ENCODE data around the gene SLC24A4.
"Not testable (repeated sequence)": the region's sequence is repeated elsewhere in the genome, so short reads cannot be mapped to it uniquely, and the experiment has no call there.

SLC24A4 gene

DNA sequence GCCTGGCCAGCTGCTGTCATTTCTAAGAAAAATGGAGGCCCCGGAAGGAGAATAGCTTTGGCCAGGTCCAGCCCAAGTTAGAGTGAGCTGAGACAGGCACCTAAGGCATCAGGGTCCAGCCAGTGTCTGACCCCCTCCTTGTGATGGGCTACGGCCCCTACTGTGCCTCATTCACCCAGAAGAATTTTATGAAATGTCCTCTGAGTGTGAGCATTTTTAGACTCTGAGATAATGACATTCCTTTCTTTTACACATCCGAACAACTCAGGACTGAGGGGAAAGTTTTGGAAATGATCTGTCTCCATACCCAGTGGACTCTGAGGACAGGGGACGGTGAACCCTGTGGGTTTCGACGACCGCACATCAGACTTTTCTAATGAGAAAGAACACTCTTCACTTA is 50.4 kb downstream of the SLC24A4 start:
- no peak for DNase-seq

DNA sequence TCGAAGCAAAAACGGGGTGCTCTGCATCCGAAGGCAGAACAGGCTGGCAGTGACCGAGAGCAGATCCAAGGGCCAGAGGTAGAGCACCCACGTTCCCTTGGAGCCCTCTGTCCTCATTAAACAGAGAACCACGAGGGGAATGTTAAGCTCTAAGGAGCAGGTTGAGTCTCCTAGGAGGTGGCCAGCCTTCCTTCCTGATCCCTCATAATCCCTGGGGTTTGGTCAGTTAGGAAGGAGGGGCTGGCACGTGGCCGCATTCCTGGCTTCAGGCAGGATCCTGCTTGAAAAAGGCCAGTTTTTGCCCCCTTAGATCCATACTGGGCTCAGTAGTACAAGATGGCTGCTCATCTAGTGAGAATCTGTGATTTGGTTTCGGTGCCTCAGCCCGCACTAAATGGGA is 57.2 kb downstream of the SLC24A4 start:
- no peak for DNase-seq

DNA sequence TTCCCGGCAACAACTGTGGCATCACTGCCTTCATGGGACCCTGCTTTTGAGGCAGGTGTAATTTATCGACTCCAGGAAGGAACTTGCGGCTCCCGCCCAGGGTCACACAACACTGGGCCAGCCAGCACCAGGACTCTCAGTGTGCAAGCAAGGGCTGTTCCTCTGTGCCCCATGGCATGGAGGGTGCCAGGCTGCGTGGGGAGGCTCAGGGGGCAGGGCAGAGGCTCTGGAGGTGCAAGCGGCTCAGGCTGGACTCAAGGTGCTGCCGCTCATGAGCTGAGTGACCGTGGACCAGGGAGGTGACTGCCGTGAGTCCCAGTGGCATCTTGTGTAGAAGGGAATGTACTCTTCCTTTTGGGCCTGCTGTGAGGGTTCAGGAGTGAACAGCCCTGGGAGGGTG is 57.6 kb downstream of the SLC24A4 start:
- no peak for DNase-seq

DNA sequence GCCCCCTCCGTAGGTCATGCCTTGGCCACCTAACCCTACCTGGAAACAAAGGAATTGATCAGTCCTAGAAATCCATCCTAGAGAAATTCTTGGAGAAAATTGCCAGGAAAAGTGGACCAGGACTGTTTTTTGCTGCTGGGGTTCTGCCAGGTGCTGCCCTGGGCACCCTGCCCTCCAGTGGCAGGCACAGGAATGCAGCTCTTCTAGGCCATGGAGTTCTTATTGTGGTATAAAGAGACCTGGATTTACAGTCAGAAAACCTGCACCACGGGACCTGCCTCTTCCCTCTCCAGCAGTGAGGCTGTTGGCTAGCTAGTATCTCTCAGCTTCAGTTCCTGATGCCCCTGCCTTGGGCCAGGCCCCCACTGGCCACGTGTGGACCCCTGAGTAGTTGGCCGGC is 59.7 kb downstream of the SLC24A4 start:
- no peak for DNase-seq

DNA sequence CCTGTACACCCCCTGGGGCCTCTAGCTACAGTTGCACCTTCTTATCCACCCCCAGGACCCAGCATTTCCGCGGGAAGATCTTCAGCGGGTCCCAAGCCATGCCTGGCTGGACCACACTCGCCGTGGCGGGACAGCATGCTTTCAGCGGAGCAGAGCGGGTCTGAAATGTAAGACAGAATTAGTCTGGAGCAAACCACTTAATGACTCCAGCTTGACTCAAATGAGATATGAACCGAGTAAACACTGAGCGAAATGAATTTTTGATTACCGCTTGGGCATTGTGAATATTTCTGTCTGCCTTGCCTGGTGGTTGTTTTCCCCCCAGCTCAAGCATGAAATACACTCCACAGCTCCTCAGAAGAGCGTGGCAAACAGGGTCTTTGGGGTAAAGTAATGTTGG is 60.8 kb downstream of the SLC24A4 start:
- no peak for DNase-seq

DNA sequence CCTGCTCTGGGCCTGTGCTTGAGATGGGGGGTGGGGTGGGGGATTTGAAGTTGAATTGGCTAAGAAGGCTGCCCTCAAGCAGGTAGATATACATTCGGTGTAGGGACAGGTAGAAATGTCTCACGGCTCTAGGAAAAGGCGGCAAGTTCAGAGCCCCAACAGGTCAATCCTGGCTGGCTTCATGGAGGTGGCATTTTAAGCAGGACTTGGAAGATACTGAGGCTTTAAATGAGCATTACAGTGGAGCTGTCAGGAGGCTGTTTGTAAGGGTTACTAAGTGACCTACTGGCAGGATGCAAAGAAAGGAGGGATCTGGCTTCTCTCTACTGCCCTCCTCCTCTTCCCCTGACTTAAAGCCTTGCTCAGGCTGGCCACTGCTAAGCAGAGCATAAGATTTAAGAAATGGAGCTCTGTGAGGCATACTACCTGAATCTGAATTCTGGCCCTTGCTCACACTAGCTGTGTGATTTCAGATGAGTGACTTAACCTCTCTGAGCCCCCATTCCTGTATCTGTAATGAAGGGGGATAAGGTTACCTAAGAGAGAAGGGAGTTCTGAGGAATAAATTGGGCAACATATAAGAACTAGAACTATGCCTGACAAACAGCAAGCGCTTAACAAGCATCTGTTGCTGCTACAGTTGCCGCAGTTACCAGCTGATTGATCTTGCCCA is 61.6 kb downstream of the SLC24A4 start:
- DNase-seq = no peak

DNA sequence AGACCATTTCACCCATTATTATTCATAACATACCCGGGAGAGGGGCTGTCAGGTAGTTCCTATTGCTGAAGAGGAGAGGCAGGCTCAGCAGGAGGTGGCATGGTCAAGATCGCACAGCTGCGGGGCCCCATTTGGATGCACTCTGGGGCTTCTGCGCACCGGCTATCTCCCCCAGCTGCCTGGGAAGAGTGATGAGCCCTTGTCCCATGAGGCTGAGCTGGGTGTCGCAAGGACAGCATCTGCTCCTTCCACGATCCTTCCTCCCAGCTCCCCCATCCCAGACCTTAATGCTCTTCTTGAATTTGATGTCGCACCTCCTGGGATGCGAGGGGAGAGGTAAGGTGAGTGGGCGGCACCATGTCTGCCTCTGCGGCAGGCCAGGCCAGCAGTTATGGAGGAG is 62.6 kb downstream of the SLC24A4 start:
- no peak for DNase-seq

DNA sequence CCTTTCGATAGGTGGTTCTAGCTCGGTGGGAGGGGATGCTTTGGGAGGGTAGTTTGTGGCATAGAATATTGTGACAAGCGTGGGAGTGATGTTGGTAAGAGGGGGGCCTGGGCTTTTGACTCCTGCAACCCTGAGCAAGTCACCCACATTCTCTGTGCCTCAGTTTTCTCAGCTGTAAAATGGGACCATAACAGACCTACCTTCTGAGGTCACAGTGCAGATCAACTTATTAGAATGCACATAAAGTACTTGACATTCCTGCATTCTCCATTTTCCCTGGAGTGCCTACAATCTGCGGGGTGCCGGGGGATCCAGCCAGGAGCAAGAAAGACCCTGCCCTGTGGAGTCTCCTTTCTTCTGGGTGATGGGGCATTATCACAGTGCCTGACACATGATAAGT is 63.2 kb downstream of the SLC24A4 start:
- DNase-seq = no peak

DNA sequence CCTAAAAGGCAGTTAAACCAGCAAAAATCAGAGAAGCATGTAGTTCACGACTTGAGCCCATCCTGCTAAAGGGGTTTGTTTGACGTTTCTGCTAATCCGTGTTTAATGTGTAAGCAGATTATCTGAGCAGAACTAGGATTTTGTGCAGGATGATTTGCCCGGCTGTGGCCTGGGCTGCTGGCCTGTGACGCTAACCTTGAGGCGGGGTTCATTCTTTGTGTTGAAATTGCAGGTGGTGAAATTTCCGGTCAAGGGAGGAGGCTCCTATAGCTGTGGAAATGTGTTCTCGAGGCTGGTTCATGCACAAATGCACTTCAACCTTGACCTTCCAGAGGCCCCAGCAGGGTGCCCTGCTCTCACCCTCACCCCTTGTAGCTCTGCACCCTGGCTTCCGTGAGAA is 63.7 kb downstream of the SLC24A4 start:
- DNase-seq = no peak

DNA sequence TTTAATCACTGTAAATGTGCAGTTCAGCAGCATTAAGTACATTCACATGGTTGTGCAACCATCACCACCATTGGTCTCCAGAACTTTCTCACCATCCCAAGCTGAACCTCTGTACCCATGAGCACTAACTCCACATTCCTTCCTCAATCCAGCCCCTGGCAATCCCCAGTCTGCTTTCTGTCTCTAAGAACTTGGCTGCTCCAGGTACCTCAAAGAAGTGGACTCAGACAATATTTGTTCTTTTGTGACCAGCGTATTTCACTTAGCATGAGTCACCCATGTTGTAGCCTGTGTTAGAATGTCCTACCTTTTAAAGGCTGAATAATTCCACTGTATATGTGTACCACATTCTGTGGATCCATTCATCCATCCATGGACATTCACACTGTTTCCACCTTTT is 64.6 kb downstream of the SLC24A4 start:
- DNase-seq = no peak

DNA sequence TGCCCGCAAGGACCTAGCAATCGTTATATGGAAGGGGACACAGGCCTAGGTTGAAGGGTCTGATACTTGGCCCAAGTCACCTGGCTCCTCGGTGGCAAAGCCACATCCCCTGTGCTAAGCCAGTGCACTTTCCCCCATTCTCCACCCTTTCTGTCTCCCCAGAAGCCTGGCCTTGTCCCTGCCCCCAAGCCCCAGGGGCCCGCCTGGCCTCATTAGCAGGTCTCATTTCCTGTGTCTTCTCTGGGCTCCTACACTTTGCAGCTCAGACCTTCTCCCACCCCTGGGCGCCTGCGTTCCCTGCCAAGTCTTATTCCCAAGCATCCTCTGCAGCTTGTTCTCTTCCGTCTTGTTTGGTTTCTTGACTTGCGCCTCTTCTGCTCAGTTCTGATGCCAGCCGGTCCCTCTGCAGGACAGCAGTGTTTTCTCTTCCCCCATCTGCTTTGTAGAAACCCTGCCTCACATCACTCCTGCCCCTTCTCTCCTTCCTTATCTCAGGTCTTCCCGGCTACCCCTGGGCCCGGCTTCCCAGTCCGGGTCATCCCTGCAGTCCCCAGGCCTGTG is 66.7 kb downstream of the SLC24A4 start:
- no peak for DNase-seq

DNA sequence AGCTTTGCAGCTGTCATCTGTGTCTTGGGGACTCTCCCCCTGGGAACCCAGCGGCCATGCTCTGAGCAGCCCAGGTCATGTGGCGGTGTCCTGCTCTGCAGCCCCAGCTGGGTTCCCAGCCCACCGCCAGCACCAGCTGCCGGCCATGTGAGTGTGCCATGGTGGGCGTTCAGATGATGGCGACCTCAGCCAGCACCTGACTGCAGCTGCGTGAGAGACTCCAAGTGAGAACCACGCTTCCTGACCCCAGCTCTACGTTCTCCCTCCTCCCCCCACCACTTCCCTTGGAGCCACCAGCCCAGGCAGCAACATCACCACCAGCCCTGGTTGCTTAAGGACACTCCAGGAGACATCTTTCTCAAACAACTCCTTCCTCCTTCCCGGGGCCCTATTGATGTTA is 68.8 kb downstream of the SLC24A4 start:
- DNase-seq = no peak

DNA sequence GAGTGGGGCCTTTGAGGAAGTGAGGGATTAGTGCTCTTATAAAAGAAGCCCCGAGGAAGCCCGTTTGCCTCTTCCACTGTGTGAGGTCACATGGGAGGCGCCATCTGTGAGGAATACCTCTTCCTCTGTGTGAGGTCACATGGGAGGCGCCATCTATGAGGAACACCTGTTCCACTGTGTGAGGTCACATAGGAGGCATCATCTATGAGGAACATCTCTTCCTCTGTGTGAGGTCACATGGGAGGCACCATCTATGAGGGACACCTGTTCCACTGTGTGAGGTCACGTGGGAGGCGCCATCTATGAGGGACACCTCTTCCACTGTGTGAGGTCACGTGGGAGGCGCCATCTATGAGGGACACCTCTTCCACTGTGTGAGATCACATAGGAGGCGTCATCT is 69.7 kb downstream of the SLC24A4 start:
- DNase-seq = no peak

DNA sequence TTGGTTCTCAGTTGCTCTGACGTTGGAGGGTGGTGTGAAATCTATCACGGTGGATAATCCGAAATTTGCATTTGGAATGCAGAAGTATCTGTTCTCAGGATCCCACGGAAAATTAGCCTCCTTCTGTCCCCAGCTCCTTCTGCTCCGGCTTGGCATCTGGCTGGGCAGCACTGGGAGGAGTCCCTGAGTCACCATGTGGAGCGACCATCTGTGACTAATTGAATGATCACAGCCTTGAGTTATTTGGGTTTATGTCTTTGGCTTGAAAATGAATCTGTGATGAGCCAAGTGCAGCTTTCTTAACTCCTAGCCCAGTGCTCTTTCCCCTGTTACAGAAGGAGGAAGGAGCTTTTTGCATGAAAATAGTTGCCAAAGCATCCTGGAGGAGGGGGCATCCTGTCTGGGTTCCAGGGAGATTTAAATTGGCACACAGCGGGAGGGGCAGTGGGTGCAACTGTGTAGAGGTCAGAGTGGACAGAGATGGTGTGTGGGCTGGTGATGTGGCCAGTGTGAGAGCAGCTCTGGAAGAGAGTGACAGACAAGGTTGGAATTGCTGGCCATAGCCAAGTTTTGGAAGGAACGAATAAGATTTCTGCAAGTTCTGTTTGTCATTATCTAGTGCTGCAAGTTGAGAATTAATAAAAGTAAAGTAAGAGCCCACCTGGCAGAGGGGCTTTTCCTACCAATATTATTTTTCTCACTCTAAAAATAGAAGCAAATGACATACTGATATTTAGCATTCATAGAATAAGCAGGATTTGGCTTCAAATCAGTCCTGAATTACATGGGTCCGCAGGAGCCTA is 74.4 kb downstream of the SLC24A4 start:
- no peak for DNase-seq

DNA sequence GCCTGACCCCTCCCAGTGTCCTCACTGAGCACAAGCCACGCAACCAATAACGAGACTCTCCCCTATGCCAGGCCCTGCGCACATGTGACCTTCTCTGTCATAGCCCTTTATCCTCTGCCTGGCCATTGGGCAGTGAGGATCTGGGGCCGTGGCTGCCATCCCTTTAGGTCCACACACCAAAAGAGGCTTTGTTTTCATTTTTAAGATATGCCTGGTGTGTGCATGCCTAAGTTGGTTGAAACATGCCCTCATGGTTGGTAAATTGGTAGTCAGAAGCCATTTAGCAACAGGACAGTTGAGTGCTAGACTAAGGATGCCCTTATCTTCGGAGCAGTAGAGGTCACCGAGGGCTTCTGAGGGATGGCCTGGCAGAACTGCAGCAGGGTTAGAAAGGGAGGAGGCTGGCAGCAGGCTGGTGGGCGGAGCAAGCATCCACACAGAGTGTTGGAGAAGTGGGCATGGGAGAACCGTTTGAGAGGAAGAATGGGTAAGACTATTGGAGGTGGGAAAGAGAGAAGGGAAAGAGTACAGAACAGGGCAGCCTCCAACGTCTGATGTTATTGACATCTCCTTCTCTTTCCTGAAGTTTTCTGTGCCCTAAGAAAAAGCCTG is 75.1 kb downstream of the SLC24A4 start:
- no peak for DNase-seq

DNA sequence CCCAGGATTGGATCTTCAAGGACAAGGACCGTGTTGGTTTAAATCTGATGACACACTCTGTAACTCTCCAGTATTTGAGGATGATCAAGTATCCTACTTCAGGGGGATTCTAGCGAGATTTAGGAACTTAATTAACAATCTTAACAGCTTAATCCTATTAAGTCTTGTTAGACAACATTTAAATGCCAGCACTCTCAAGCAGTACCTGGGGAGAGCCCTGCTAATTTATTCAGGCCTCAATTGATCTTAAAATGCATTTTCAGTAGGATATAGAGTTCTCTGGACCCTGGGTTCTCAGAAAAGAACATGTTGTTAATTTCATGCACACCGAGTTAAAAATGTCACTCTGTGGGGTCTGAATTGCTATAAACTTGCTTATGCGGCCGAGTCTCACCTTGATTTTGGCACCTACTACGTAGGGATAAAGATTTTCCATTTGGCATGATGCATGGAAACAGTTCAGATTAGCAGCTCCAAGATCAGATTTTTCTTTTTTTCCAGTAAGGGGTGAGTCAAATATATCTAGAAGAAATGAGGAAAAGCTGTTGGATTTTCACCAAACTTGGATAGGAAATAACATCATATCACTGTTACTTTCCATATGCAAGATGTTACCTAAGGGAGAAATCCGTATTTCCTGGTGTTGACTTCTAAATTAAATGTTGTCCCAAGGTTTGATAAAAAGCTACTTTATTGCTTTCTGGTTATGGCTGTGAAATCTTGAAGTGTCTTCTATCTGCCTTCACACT is 76.1 kb downstream of the SLC24A4 start:
- no peak for DNase-seq

DNA sequence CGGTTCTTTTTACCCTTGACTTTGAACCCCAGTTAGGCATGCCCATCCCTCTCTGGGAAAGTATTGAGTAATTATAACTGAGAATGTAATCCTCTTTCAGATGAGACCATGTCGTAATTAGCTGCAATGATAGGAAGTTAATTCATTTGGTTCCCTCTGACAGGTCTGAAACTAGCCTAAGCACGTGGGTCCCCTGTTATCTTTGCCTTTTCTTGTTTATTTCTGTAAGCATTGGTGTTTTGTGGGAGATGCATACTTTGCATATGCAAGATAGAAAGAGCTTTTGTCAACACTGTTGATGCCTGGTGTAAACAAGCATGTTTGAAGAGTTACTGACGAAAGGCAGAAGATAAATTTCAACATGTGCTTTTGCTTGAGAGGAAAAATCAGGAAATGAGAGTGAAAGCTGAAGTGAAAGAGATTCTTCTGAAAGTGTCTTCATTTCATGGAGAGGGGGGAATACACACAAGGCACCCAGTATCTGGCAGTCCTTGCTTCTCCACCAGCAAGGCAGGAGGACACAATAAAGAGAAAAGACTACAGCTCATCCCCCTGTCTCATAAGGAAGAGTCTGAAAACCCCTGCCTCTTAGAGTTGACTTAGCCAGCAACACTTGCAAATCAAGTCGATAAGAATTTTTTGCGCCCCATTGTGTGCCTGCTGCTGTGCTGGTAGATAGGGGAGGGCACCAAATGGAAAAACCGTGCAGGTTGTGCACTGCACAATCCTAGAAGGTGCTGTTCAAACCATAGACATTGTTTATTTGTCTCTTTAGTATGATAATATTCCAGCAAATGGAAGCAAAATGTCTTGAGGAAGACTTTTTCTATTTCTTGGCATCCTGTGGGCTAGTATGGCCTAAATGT is 77.8 kb downstream of the SLC24A4 start:
- DNase-seq = no peak

DNA sequence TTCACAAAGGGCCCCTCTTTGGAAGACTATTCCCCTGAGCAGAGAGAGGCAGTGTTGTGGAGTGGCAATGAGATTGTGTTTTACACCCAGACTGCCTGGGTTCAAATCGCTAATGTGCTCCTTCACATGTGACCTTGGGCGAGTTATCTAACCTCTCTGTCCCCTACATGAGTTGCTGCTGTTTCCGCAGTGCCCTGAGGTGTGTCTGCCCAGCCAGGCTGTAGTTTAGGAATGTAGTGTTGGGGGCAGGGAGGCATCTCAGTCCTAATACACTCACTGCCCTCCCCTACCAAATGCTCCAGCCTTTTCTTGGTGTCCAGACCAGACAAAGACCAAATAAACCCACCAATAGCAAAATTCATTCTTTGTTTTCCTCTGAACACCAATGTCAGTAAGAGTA is 78.6 kb downstream of the SLC24A4 start:
- no peak for DNase-seq

DNA sequence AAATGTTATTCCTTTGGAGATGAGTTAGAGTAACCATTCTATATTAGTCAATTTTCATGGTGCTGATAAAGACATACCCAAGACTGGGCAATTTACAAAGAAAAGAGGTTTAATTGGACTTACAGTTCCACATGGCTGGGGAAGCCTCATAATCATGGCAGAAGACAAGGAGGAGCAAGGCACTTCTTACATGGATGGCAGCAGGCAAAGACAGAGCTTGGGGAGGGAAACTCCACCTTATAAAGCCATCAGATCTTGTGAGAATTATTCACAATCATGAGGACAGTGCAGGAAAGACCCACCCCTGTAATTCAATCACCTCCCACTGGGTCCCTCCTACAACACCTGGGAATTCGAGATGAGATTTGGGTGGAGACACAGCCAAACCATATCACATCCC is 79.5 kb downstream of the SLC24A4 start:
- not testable (repeated sequence) for DNase-seq

DNA sequence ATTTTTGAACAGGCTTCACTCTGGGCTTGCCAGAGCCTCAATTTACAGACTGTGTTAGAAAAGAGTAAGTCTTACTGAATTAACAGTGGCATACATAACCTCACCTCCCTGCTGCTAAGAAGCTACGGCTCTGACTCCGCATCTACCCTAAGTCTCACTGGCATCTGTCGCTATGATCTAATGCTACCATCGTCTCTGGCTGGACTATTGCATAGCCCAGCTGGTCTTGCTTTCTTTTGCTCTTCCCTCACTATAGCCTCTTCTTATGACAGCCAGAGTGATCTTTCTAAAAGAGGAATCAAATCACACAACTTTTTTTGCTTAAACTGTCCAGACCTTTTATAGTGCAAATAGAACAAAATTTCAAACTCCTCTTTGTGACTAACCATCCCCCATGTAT is 81.1 kb downstream of the SLC24A4 start:
- no peak for DNase-seq

DNA sequence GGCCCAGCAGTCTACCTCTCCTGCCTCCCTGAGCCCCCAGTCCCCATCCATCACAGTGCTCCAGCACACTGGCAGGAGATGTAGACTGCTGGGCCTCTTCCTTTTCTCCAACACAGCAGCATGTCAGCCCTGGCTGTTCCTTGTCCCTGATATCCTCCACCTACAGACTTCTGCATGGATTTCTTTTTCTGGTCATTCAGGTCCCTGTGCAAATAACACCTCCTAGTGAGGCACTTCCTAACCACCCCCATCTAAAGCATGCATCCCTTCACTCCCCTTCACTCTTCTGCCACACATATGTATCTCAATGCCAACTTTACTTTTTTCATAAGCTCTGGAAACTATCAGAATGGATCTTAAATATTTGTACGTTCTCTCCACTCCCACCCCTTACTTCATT is 81.5 kb downstream of the SLC24A4 start:
- DNase-seq = no peak

DNA sequence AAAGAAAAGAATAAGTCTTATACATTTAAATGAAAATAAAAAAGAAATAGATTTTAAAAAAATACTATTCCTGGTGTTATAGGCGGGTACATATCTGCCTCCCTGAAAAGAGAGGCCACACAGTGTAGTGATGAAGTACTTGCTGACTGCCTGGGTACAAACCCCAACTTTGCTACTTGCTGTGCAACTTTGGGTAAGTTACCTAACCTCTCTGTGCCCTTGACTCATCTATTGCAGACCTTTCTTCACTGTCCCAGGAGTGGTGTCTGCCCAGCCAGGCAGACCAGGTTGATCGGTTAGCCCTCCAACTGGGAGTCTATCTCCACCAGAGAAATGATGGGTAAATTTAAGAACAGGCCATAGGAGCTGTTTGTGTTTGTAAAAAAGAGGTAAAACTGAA is 82.0 kb downstream of the SLC24A4 start:
- DNase-seq = no peak

Data from NCI-H2029 (cell line).